ENCODE data around the gene CREG2.

CREG2 gene

DNA sequence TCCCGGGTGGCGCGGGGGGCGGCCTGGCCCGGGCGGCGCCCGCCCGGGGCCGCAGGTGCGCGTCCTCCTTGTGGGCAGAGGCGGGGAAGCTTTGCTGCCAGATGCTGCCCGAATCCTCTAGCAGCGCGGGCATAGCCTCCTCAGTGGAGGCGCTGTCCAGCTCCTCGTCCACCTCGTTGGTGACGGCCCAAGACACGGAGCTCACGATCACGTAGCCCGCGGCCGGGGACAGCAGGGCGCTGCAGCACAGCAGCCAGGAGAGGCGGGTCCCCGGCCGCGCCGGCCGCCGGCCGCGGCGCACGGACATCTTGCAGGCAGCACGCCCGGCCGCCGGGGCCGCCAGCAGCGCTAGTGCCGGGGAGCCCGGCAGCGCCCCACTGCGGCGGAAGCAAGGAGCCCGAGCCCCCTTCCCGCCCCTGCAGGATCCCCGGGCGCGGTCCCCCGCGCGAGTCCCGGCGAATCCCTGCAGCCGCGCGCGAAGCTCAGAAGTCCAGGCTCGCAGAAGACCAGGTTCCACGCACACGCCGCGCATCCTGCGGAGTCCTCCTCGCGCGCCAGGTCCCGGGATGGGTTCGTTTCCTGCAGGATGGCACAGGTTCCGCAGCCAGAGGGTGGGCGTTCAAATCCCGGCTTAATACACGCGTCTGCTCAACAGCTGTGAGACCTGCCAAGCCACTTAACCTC, at the start of gene CREG2:
Gene CREG2 (minus strand): TSS at position 353 of the 684 bp plus-strand sequence. CDS start 46 bp downstream, at position 307.
- DNase-seq (ENCODE audit: low read depth) = peak; percentile 33

DNA sequence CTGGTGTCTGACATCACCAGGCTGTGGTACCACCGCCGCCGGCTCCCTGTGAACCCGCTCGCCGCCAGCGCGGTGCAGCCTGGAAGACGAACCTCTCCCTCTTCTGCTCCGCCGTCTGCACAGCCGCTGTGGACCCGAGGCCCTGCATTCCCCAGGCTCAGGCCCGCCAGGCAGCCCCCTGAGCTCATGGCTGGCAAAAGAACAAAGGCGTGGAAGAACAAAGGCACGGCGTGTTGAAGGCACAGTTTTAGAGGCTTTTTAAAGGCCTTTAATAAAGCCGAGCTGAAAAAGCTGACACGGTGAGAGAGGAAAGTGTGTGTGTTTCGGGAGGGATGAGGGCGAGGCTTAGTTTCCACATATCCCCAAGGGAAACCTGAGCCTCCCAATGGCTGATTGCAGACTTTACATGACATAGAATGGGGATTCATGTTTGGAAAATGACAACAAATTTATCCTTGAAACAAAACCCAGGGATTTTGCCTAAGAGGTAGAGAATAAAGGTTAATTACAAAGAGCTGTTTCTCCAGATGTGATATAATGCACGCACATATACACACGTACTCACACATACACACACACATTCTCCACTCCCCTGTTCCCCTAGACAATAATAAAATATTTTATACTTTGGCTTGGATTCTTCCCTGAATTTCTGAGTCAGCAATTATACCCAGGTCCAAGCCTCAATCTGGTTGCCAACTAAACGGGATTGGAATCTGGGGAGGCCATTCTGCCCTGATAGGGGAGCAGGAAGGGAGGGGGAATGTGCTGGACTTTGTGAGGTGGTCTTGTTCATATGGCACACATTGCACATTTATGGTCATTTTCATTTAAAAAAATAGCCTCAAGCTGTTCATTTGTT, 47.9 kb upstream of the CREG2 start:
- peak; percentile 65 for DNase-seq (ENCODE audit: low read depth)

- DNase-seq (ENCODE audit: low read depth) = no peak
Measured at GRCh38 chr2:101433465-101433864, 46.2 kb upstream of the CREG2 start.

- peak; percentile 70 for DNase-seq (ENCODE audit: low read depth)
Measured at GRCh38 chr2:101432411-101433181, 45.3 kb upstream of the CREG2 start.

GRCh38 chr2:101431486-101431885, 44.2 kb upstream of the CREG2 start:
- DNase-seq (ENCODE audit: low read depth) = no peak

DNA sequence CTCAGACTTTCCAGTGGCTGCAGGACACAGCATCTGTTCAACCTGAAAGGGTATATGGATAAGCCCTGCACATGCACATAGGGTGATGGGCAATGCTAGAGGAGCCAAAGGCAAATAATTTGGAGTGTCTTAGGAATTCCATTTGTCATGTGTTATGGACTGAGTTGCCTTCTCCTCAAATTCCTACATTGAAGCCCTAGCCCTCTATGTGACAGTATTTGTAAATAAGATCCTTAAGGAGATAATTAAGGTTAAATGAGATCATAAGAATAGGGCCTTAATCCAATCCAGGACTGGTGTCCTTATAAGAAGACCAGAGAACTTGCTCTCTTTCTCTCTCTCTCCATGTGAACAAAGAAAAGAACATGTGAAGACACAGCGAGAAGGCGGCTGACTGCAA, 42.9 kb upstream of the CREG2 start:
- DNase-seq (ENCODE audit: low read depth) = no peak

DNA sequence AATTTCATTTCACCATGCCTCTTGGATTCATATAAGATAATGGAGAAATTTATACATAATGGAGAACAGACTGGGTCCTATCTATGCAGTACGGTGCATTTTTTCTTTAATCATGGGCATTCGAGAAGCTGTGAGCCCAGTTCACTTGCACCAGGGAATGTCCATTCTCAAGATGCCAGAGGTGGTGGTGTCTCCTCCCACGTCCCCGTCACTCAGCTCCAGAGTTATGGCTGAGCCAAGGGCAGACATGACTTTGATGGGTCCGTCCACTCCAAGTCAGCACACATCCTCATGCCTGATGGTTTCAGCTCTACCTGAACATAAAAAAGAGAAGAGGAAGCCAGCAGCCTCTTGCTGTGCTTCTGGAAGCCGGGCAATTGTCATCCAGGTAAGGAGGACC, 42.1 kb upstream of the CREG2 start:
- DNase-seq (ENCODE audit: low read depth) = no peak

DNA sequence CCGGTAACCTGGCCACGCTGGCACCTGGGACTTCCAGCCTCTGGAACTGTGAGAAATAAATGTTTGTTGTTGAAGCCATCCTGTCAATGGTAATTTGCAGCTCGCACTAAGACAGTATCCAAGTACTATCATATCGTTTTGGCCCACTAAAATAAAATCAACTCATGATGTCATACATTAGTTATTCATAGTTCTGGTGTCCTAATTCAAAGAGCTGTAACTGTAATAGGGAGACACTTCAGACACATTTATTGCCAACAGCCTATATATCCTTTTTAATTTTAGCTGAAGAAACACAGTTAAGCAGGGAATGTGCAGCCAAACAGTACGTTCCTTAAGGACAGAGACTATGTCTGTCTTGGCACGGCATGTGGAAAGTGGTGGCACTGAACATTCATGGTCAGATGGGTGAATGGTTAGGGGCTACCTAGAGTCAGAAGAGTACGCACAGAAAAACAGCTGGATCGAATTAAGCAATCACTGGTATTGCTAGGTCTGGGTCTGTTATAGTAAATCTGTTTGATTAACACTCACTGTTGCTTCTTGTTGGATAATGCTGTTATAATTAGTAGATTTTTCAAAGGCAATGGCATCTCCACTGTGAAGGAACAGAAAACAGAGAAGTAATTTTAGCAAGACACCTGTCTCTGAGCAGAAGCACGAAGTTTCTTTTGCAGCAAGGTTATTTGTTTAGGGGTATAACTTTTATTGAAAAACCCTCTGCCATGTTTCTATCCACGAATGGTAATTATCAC, 41.3 kb upstream of the CREG2 start:
- no peak for DNase-seq (ENCODE audit: low read depth)

DNA sequence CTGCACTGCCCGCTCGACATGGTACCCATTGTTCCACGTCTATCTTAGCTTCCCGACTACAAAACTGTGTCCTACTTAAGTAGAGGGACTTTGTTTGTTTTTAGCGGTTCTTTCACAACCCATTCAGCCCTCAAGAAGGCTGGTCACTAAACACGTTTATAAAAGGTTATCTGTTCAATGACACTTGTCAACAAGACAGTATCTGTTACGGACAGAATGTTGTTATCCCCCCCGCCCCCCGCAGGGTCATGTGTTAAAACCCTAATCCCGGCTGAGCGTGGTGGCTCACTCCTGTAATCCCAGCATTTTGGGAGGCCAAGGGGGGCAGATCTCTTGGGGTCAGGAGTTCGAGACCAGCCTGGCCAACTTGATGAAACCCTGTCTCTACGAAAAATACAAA, 40.4 kb upstream of the CREG2 start:
- no peak for DNase-seq (ENCODE audit: low read depth)

- no peak for DNase-seq (ENCODE audit: low read depth)
Measured at GRCh38 chr2:101427240-101427639, 39.9 kb upstream of the CREG2 start.

- no peak for DNase-seq (ENCODE audit: low read depth)
Measured at GRCh38 chr2:101426822-101427221, 39.5 kb upstream of the CREG2 start.

GRCh38 chr2:101420623-101421022, 33.3 kb upstream of the CREG2 start:
- DNase-seq (ENCODE audit: low read depth) = no peak

DNA sequence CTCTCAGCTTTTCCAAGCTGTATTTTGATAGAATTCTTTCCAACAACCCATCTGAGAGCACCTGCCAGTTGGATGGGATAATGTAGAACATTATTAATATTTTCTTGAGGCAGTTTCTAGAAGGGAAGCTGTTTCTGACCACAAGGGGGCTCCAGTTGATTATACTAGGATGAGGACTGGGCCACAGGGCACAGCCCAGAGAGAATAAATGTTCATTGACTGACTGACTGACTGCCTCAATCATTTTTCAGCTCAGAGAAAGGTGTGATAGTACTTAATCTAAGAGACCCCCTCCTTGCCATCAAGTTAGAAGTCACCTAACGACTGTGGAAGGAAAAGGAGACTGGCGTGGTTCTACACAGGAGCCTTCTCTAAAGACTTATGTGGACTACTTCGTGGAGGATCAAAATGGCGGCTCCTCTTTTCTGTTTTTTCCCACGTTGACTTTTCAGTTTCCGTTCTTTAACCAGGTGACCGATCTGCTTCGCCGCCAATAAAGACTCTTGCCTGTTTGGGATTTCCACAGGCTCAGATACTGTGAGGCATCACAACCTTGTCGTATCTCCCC, 31.9 kb upstream of the CREG2 start:
- peak; percentile 57 for DNase-seq (ENCODE audit: low read depth)

- DNase-seq (ENCODE audit: low read depth) = no peak
Measured at GRCh38 chr2:101418460-101419095, 31.3 kb upstream of the CREG2 start.

DNA sequence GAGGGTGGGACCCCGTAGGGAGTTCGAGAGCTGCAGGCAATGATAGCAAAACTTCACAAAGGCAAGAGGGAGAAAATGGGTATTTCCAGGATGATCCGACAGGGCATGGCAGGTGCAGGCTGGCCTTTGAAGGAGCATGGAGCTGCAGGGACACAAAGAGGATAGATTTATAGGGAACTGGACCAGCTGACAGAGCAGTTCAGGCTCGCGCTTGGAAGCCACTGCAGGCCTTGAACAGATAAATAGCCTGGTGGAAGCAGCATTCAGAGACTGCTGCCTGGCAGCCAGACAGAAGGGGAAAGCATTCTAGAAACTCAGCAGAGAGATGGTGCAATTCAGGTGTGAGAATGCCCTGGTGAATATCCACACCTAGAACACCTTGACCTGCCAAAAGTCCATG, 29.3 kb upstream of the CREG2 start:
- DNase-seq (ENCODE audit: low read depth) = no peak

- no peak for DNase-seq (ENCODE audit: low read depth)
Measured at GRCh38 chr2:101415884-101416283, 28.6 kb upstream of the CREG2 start.

- no peak for DNase-seq (ENCODE audit: low read depth)
Measured at GRCh38 chr2:101415220-101415619, 27.9 kb upstream of the CREG2 start.

DNA sequence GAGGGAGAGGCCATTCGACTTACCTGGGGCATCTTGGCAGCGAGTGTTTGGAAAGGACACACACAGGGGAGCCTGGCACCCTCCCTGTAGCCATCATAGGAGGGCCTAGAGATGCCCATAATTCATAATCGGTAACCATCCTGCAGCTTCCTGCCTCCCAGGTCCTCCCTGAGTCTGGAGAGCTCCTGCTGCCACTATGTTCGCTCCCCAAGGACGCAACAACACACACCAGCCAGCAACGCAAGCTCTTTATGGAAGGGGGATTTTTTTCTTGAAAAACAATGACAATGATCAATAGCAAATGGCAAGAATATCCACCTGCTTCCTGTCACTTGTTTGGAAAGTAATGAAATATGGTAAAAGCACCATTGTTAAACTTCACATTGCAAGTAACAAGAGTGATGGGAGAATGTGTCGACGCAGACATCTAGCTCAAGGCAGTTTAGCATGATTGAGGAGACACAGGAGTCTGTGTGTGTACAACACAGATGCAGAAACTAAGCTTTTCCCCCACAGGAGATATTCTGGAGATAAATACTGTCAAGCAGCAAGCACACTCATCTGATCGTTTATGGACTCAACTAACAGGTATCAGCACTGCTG, 24.9 kb upstream of the CREG2 start:
- no peak for DNase-seq (ENCODE audit: low read depth)

DNA sequence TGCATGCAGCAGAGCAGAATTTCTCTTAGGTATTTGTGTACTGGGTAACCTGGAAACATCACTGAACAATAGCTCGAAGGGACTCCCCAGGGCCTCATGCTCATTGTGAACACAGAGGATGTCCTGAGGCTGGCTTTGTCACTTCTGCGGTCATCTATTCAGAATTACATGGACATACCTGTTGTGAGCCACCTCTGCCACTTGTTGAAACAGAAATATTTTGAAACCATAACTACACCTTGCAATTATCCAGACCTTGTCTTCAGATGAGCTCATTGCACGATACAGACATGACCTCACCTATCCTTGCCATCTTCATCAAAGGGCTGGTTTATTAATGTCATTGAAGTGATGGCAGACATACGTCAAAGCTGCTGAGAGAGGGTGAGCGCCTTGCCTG, 23.4 kb upstream of the CREG2 start:
- DNase-seq (ENCODE audit: low read depth) = no peak

GRCh38 chr2:101410114-101410513, 22.8 kb upstream of the CREG2 start:
- no peak for DNase-seq (ENCODE audit: low read depth)

GRCh38 chr2:101409699-101410098, 22.4 kb upstream of the CREG2 start:
- no peak for DNase-seq (ENCODE audit: low read depth)

All from stromal cell of bone marrow (primary cell).